GM23248 (cell line): ENCODE data around the gene RNF111. TPM values are rescaled to one million over a fixed set of nuclear protein-coding genes. Genes with fewer than 3 reads are reported as not detected.

ENCODE experiments used
- DNase-seq: peaks from one replicate; pipeline ENCODE4 v3.0.0-alpha.2; 2015
- H2AFZ ChIP-seq: fragments of 200-600 bp; sonication (generic); 2 replicates; pipeline ENCODE4 v1.6.1; 2016; ENCODE audit warnings: antibody characterized with exemption
- H3F3A ChIP-seq: fragments of 200-600 bp; sonication (generic); 2 replicates; pipeline ENCODE4 v1.6.1; 2016; ENCODE audit warnings: mild to moderate bottlenecking, antibody characterized with exemption, mixed run types; ENCODE audit not compliant: insufficient read depth
- H3K27ac ChIP-seq: fragments of 200-600 bp; sonication (generic); 2 replicates; pipeline ENCODE4 v1.5.1; 2016; ENCODE audit warnings: mild to moderate bottlenecking
- H3K27me3 ChIP-seq: fragments of 200-600 bp; sonication (generic); replicated peaks from 2 replicates; pipeline ENCODE4 v1.6.1; 2016; ENCODE audit warnings: mild to moderate bottlenecking; ENCODE audit not compliant: insufficient read depth
- H3K36me3 ChIP-seq: fragments of 200-600 bp; sonication (generic); 2 replicates; pipeline ENCODE4 v1.6.1; 2016; ENCODE audit warnings: low read depth, mild to moderate bottlenecking
- H3K4me1 ChIP-seq: fragments of 200-600 bp; sonication (generic); 2 replicates; pipeline ENCODE4 v1.6.1; 2016; ENCODE audit warnings: mild to moderate bottlenecking; ENCODE audit not compliant: insufficient read depth
- H3K4me2 ChIP-seq: fragments of 200-600 bp; sonication (generic); one replicate; pipeline ENCODE4 v1.6.1; 2016; ENCODE audit warnings: mild to moderate bottlenecking; ENCODE audit not compliant: unreplicated experiment
- H3K4me3 ChIP-seq: fragments of 200-600 bp; sonication (generic); 2 replicates; pipeline ENCODE4 v1.5.1; 2016; ENCODE audit warnings: mild to moderate bottlenecking
- H3K79me2 ChIP-seq: fragments of 200-600 bp; sonication (generic); 2 replicates; pipeline ENCODE4 v1.6.1; 2016; ENCODE audit warnings: mild to moderate bottlenecking; ENCODE audit not compliant: insufficient read depth
- H3K9ac ChIP-seq: fragments of 200-600 bp; sonication (generic); 2 replicates; pipeline ENCODE4 v1.6.1; 2016; ENCODE audit warnings: mild to moderate bottlenecking
- H3K9me2 ChIP-seq: fragments of 200-600 bp; sonication (generic); 2 replicates; pipeline ENCODE4 v1.6.1; 2016; ENCODE audit warnings: mixed run types, mild to moderate bottlenecking, moderate library complexity; ENCODE audit not compliant: insufficient read depth
- H3K9me3 ChIP-seq: fragments of 200-600 bp; sonication (generic); one replicate; pipeline ENCODE4 v1.6.1; 2017; ENCODE audit warnings: low read depth
- H4K20me1 ChIP-seq: fragments of 200-600 bp; sonication (generic); 2 replicates; pipeline ENCODE4 v1.6.0; 2016; ENCODE audit not compliant: insufficient read depth
- EZH2 ChIP-seq: fragments of 200-600 bp; sonication (generic); IDR thresholded peaks from 2 replicates; pipeline ENCODE4 v1.6.1; 2018; ENCODE audit warnings: antibody characterized with exemption, mild to moderate bottlenecking; ENCODE audit not compliant: insufficient read depth, poor library complexity, severe bottlenecking
- EZH2phosphoT487 ChIP-seq: fragments of 200-600 bp; sonication (generic); IDR thresholded peaks from 2 replicates; pipeline ENCODE4 v1.6.1; 2018; ENCODE audit warnings: antibody characterized with exemption, moderate library complexity, mild to moderate bottlenecking, low read depth; ENCODE audit not compliant: insufficient read depth
- whole genome bisulfite sequencing, 2 experiments: methylation state at CpG; one replicate each; pipeline ENCODE4 v1.1.6; 2015 to 2017; ENCODE audit warnings: low lambda C conversion rate in 2 of 2, low coverage in 1 of 2; ENCODE audit errors: missing lambda C conversion rate in 2 of 2; 5-methylcytosine and 5-hydroxymethylcytosine counted together
- in situ Hi-C: fragments of 300-500 bp; cut with MboI; formaldehyde crosslinking; loops from 2 replicates; pipeline ENCODE4 v1.15.0; 2020
- polyA plus RNA-seq: library from polyadenylated mRNA; unstranded; fragments of >200 nt; fragmentation: Nextera tagmentation; extraction: Ambion mirVana; gene quantifications from 2 replicates; pipeline ENCODE4 v1.2.1, GENCODE V29; 2016
- total RNA-seq: library from RNA; depleted of rRNA; stranded (reverse); fragments of >200 nt; shearing (Covaris generic); gene quantifications from 2 replicates; pipeline ENCODE4 v1.2.3, GENCODE V29; 2014

RNF111 gene
- total and polyA plus RNA-seq, 2 experiments from 2014 or later = 17.8 to 24.4 TPM

DNA sequence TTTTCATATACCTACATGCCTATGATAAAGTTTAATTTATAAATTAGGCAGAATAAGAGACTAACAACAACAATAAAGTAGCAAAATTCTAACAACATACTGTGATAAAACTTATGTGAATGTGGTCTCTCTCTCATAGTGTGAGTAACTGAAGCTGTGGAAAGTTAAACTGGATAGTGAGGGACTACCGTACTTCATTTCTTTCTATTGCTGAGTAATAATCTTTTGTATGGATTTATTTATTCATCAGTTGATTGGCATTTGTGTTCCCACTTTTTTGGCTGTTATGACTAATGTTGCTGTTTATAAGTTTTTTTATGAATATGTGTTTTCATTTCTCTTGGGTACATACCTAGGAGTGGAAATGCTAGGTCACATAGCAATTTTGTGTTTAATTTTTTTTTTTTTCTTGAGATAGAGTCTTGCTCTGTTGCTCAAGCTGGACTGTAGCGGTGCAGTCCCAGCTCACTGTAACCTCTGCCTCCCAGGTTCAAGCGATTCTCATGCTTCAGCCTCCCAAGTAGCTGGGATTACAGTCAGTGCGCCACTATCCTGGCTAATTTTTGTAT lies 41.0 kb downstream of the RNF111 start:
- Histone ChIP-seq H3K36me3 (peaks cover 16% of the 10 kb centered on the region), H3K4me2 (no peak overlapping the region), H3K9me2 (no peaks in the 10 kb centered on the region), H2AFZ (no peak overlapping the region), H3K27me3 (no peaks in the 10 kb centered on the region), H3K27ac (no peak overlapping the region), H3K9ac (no peak overlapping the region), H3F3A (no peaks in the 10 kb centered on the region), H4K20me1 (0 out of 2 replicates have a peak, but pooled peaks cover 7% of the 10 kb centered on the region), H3K79me2 (peaks cover 100% of the 10 kb centered on the region), H3K4me1 (no peaks in the 10 kb centered on the region), H3K4me3 (no peak overlapping the region), H3K9me3 (no peaks in the 10 kb centered on the region)
- no peak for TF ChIP-seq EZH2
- TF ChIP-seq EZH2phosphoT487 = no peak
- DNase-seq = no peak
- in situ Hi-C loops = no loop called here
- 96 to 97% methylated on average over 4 of the region's 4 CpGs for WGBS, 2 experiments

DNA sequence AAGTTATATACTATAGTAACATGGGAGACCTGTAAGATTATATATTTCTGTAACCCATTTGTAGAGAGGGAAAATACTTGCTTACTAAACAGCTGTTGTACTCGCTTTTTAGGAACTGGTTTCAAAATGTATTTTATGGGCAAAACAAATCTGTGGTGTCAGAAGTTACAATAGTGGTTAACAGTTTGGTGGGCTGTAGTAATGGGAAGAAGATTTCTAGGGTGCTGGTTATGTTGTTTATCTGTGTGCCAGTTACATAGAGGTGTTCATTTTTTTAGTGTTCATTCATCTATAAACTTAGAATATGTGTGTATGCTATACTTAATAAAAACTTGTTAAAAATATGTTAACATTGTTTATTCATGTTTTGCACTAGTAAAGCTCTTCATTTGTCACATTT lies 42.1 kb downstream of the RNF111 start:
- Histone ChIP-seq H3K4me3 (no peak overlapping the region), H3K79me2 (peaks cover 100% of the 10 kb centered on the region), H3K36me3 (peaks cover 27% of the 10 kb centered on the region), H3K4me2 (no peak overlapping the region), H4K20me1 (0 out of 2 replicates have a peak, but pooled peaks cover 7% of the 10 kb centered on the region), H3K27ac (no peak overlapping the region), H3K27me3 (no peaks in the 10 kb centered on the region), H3K9me3 (no peaks in the 10 kb centered on the region), H3K4me1 (no peaks in the 10 kb centered on the region), H3K9ac (no peak overlapping the region), H3F3A (no peaks in the 10 kb centered on the region), H3K9me2 (no peaks in the 10 kb centered on the region), H2AFZ (no peak overlapping the region)
- no peak for DNase-seq
- in situ Hi-C loops = no loop called here
- 91 to 98% methylated on average over 1 of the region's 1 CpG for WGBS, 2 experiments
- TF ChIP-seq EZH2 = no peak
- TF ChIP-seq EZH2phosphoT487 = no peak

DNA sequence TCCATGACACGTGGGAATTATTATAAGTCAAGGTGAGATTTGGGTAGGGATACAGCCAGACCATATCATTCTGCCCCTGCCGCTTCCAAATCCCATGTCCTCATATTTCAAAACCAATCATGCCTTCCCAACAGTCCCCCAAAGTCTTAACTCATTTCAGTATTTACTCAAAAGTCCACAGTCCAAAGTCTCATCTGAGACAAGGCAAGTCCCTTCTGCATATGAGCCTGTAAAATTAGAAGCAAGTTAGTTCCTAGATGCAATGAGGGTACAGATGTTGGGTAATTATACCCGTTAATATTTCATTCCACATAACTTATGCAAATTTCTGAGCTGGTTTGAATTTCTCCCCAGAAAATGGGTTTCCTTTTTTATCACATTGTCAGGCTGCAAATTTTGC lies 47.7 kb downstream of the RNF111 start:
- no peaks in the 10 kb centered on the region for H3K27me3 ChIP-seq
- H3K27ac ChIP-seq = no peak overlapping the region
- H4K20me1 ChIP-seq = peaks cover 10% of the 10 kb centered on the region; the same call in 1 of the 2 replicates
- no peak overlapping the region for H3K4me3 ChIP-seq
- H3K9ac ChIP-seq = no peak overlapping the region
- WGBS, 2 experiments = 95 to 99% methylated on average over 3 of the region's 3 CpGs
- no peaks in the 10 kb centered on the region for H3K4me1 ChIP-seq
- no peaks in the 10 kb centered on the region for H3K9me2 ChIP-seq
- peaks cover 10% of the 10 kb centered on the region; the same call in 1 of the 2 replicates for H3F3A ChIP-seq
- in situ Hi-C loops = no loop called here
- H3K4me2 ChIP-seq = no peak overlapping the region
- DNase-seq = no peak
- peaks cover 100% of the 10 kb centered on the region for H3K79me2 ChIP-seq
- H3K36me3 ChIP-seq = peaks cover 41% of the 10 kb centered on the region
- H2AFZ ChIP-seq = no peak overlapping the region
- H3K9me3 ChIP-seq = no peaks in the 10 kb centered on the region
- TF ChIP-seq EZH2 (no peak), EZH2phosphoT487 (no peak)

DNA sequence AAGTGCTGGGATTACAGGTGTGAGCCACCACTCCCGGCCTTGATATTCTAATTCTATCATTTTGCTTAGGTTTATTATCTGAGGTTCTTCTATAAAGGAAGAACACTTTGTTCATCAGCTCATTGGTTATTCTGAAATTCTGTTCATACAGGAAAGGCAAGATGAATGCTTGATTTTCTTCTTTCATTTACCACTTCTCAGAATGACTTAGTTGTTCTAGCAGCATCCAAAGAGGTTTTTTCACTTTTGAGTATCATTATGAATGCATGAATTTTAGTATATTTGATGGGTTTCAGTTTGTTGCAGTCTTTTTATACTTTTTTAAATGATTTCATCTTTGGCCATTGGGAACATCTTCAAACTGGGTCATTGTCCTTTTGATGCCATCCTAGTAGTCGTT lies 51.8 kb downstream of the RNF111 start:
- DNase-seq = no peak
- Histone ChIP-seq H3K27me3 (no peaks in the 10 kb centered on the region), H3K79me2 (peaks cover 100% of the 10 kb centered on the region), H3K4me1 (no peaks in the 10 kb centered on the region), H3K4me2 (no peak overlapping the region), H3K9me3 (no peaks in the 10 kb centered on the region), H3K9ac (no peak overlapping the region), H3K36me3 (peaks cover 17% of the 10 kb centered on the region), H3F3A (peaks cover 10% of the 10 kb centered on the region; the same call in 1 of the 2 replicates), H3K27ac (no peak overlapping the region), H2AFZ (no peak overlapping the region), H3K9me2 (no peaks in the 10 kb centered on the region), H3K4me3 (no peak overlapping the region), H4K20me1 (peaks cover 12% of the 10 kb centered on the region)
- TF ChIP-seq EZH2 (no peak), EZH2phosphoT487 (no peak)
- WGBS, 2 experiments = 73 to 88% methylated on average over 2 of the region's 2 CpGs
- in situ Hi-C loops = no loop called here
